Naive thymus-derived CD8-positive, alpha-beta T cell (primary cell): ENCODE results near the gene UBE2B. TPM values are rescaled to one million over a fixed set of nuclear protein-coding genes. Genes with fewer than 3 reads are reported as not detected.
A peak's percentile ranks its signal among the peaks of the same experiment; 100 is the strongest.
"Not testable (repeated sequence)": the region's sequence is repeated elsewhere in the genome, so short reads cannot be mapped to it uniquely, and the experiment has no call there.

Experiments
- ATAC-seq, 2 donors: fragments of 150-1000 bp; cut with Tn5 transposase in 1 of 2; sonication (Bioruptor Pico), chemical (Tn5 transposase) in 1 of 2; 1 replicate in 1 of 2; 2 replicates in 1 of 2; pipeline ENCODE4 v1.10.0; 2021; ENCODE audit warnings: mild to moderate bottlenecking in 2 of 2, moderate library complexity in 2 of 2
- POLR2A ChIA-PET: fragments of 350-600 bp; sonication (Branson Sonifier 250); formaldehyde crosslinking; loops from one replicate; lab custom pipeline; 2021; ENCODE audit warnings: antibody characterized with exemption; lab: Charles Lee
- DNase-seq, 10 donors: peaks; one replicate each; pipeline versions ENCODE4 v3.0.0 to v3.0.0-alpha.2; 2020 to 2022
- H3K27ac Mint-ChIP-seq, 10 donors: one replicate each; pipeline ENCODE4 v1.8.0; 2020 to 2022; ENCODE audit warnings: mild to moderate bottlenecking in 10 of 10, mixed read lengths in 10 of 10, moderate library complexity in 4 of 10, inconsistent platforms in 1 of 10
- H3K27me3 Mint-ChIP-seq, 5 donors: one replicate each; pipeline ENCODE4 v1.8.0; 2021 to 2022; ENCODE audit warnings: mixed read lengths in 5 of 5
- H3K36me3 Mint-ChIP-seq, 3 donors: one replicate each; pipeline ENCODE4 v1.8.0; 2020 to 2022; ENCODE audit warnings: mixed read lengths in 3 of 3, mild to moderate bottlenecking in 2 of 3, inconsistent platforms in 1 of 3
- H3K4me1 Mint-ChIP-seq, 4 donors: one replicate each; pipeline ENCODE4 v1.8.0; 2021 to 2022; ENCODE audit warnings: mixed read lengths in 4 of 4
- H3K4me3 Mint-ChIP-seq, 10 donors: one replicate each; pipeline ENCODE4 v1.8.0; 2020 to 2022; ENCODE audit warnings: mild to moderate bottlenecking in 10 of 10, mixed read lengths in 10 of 10, moderate library complexity in 6 of 10, inconsistent platforms in 1 of 10
- H3K9me3 Mint-ChIP-seq, 9 donors: one replicate each; pipeline ENCODE4 v1.8.0; 2020 to 2022; ENCODE audit warnings: mixed read lengths in 9 of 9, mild to moderate bottlenecking in 3 of 9, inconsistent platforms in 1 of 9, moderate library complexity in 1 of 9
- polyA plus RNA-seq, 3 donors: library from polyadenylated mRNA; unstranded; fragments of 300-500 nt; fragmentation: Illumina TruSeq; gene quantifications; one replicate each; pipeline ENCODE4 v1.2.3, GENCODE V29; 2021
- total RNA-seq, 8 experiments: library from RNA in 2 of 8; stranded (reverse) in 2 of 8; gene quantifications; one replicate each; pipeline ENCODE4 v1.2.3 and lab custom pipeline; 2021 to 2026

UBE2B gene
- total and polyA plus RNA-seq, 5 experiments from 2014 or later = 55.2 to 161 (median 80.3) TPM

DNA sequence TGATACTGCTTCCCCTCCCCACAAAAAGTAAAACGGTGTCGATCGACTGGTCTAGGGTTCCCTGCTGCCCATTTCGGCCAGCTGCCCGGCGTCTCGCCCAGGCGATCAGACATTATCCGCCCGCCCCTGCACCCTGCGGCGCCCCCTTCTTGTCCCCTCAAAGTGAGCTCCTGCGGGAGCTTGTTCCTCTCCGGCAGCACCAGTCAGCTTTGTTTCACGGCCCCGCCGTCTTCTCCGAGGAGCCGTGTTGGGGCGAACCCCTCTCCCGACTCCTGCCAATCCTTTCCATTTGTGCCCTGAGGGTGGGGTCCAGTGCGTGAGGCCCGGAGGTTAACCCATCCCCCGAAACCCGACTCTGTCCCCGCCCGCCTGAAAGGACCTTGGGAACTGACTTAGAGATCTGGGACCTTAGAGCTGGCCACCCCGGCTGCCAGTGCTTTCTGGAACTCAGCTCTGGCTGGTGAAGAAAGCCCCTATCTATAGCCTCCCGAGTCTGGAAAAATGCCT is 518 bp downstream of the UBE2B start:
- peak in 8 of 10 donors; percentile 14 to 63 (median 36) for DNase-seq
- H3K27ac Mint-ChIP-seq = peak overlapping the region; percentile 90 to 100 (median 99)
- peaks cover 20 to 65% (median 58%) of the 10 kb centered on the region in 4 donors for H3K4me1 Mint-ChIP-seq

DNA sequence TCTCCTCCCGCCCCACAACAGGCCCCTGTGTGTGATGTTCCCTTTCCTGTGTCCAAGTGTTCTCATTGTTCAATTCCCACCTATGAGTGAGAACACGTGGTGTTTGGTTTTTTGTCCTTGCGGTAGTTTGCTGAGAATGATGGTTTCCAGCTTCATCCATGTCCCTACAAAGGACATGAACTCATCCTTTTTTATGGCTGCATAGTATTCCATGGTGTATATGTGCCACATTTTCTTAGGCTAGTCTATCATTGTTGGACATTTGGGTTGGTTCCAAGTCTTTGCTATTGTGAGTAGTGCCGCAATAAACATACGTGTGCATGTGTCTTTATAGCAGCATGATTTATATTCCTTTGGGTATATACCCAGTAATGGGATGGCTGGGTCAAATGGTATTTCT is 2.3 kb downstream of the UBE2B start:
- H3K4me1 Mint-ChIP-seq = peaks cover 18 to 69% (median 63%) of the 10 kb centered on the region in 4 donors
- POLR2A ChIA-PET, DNase-seq, H3K9me3 Mint-ChIP-seq, H3K27me3 Mint-ChIP-seq, ATAC-seq: not testable (repeated sequence)
- peak overlapping the region; percentile 9 to 97 (median 69) for H3K4me3 Mint-ChIP-seq
- peaks cover 0 to 48% (median 4%) of the 10 kb centered on the region in 3 donors for H3K36me3 Mint-ChIP-seq
- peak overlapping the region in 6 of 10 donors; percentile 53 to 98 (median 70) for H3K27ac Mint-ChIP-seq

More for the DNA sequence above, 518 bp downstream of the UBE2B start:
- peaks cover 0 to 3% (median 0%) of the 10 kb centered on the region in 9 donors for H3K9me3 Mint-ChIP-seq
- POLR2A ChIA-PET = interaction anchor here (0.5 to 7.8 kb wide), 22 partner anchors 8 to 1635 kb away, joined by 3 to 121 read pairs (median 5); partner anchors contain the start of genes C5orf24, CDKN2AIPNL, HSPA4 and JADE2
- H3K4me3 Mint-ChIP-seq = peak overlapping the region; percentile 88 to 99 (median 98)
- H3K27me3 Mint-ChIP-seq = peaks cover 0 to 3% (median 0%) of the 10 kb centered on the region in 5 donors
- ATAC-seq = no peak
- peaks cover 3 to 33% (median 4%) of the 10 kb centered on the region in 3 donors for H3K36me3 Mint-ChIP-seq

DNA sequence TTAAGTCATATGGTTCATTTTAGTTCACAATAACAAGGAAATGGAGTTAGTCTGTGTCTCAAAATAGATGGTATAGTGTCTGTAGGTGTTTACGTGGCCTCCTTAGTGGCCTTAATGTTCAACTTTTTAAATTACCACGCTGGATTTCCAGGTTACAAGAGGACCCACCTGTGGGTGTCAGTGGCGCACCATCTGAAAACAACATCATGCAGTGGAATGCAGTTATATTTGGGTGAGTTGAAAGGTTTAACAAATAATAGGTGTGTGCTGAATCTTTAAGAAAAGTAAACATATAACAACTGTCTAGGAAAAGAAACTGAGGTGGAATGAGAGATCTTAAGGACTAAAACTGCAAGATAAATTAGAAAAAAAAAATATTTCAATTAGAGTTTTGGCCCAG is 2.9 kb downstream of the UBE2B start:
- peaks cover 0 to 54% (median 8%) of the 10 kb centered on the region in 3 donors for H3K36me3 Mint-ChIP-seq
- peaks cover 18 to 75% (median 69%) of the 10 kb centered on the region in 4 donors for H3K4me1 Mint-ChIP-seq
- H3K4me3 Mint-ChIP-seq = peak overlapping the region in 9 of 10 donors; percentile 2 to 91 (median 61)
- H3K9me3 Mint-ChIP-seq = peaks cover 0 to 3% (median 0%) of the 10 kb centered on the region in 9 donors
- peak overlapping the region in 8 of 10 donors; percentile 2 to 98 (median 42) for H3K27ac Mint-ChIP-seq
- peak in 2 of 10 donors; percentile 16 to 23 for DNase-seq
- peaks cover 0 to 3% (median 0%) of the 10 kb centered on the region in 5 donors for H3K27me3 Mint-ChIP-seq
- POLR2A ChIA-PET = no interaction called here
- ATAC-seq = no peak

DNA sequence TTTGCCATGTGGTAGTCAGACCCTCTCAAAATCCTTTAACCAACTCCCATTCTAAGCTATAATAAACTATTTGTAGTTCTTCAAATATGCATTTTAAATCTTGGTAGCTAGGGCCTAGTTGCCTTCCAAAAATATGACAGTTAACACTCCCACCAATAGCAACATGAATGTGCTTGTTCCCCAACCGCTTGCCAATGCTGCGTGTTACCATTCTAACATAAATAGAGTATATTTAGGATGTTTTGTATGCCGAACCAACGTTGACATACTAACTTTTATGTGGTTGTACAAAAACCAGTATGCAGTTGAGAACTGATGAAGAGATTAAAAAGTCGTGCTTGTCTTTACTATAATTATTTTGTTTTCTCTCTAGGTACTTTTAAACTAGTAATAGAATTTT is 9.0 kb downstream of the UBE2B start:
- no peaks in the 10 kb centered on the region for H3K27me3 Mint-ChIP-seq
- ATAC-seq (peak; percentile 55 to 77), DNase-seq (peak in 3 of 10 donors; percentile 15 to 52 (median 51))
- H3K4me1 Mint-ChIP-seq = peaks cover 9 to 53% (median 50%) of the 10 kb centered on the region in 4 donors
- H3K9me3 Mint-ChIP-seq = no peaks in the 10 kb centered on the region
- peak overlapping the region in 9 of 10 donors; percentile 14 to 69 (median 41) for H3K4me3 Mint-ChIP-seq
- peaks cover 10 to 94% (median 15%) of the 10 kb centered on the region in 3 donors for H3K36me3 Mint-ChIP-seq
- H3K27ac Mint-ChIP-seq = peak overlapping the region in 9 of 10 donors; percentile 38 to 91 (median 58)
- POLR2A ChIA-PET = interaction anchor here (0.7 to 2.0 kb wide), 2 partner anchors 9 to 204 kb away, joined by 3 to 8 read pairs; partner anchors contain the start of gene UBE2B

DNA sequence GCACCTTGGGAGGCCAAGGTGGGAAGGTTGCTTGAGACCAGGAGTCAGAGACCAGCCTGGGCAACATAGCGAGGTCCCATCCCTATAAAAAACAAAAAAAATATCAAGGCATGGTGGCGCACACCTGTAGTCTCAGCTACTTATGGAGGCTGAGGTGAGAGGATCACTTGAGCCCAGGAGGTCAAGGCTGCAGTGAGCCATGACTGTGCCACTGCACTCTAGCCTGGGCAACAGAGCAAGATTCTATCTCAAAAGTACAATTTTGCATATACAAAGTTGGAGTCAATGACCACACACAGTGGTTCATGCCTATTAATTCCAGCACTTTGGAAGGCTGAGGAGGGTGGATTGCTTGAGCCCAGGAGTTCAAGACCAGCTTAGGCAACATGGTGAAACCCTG is 10.8 kb downstream of the UBE2B start:
- Mint-ChIP-seq H3K36me3 (peaks cover 10 to 96% (median 21%) of the 10 kb centered on the region in 3 donors), H3K27ac (peak overlapping the region in 2 of 10 donors; percentile 2 to 52), H3K4me1 (peaks cover 7 to 43% (median 39%) of the 10 kb centered on the region in 4 donors)
- H3K4me3 Mint-ChIP-seq, ATAC-seq, H3K9me3 Mint-ChIP-seq, DNase-seq, H3K27me3 Mint-ChIP-seq: not testable (repeated sequence)
- POLR2A ChIA-PET = interaction anchor here (1.3 to 1.7 kb wide), 2 partner anchors 11 to 14 kb away, joined by 4 to 7 read pairs; partner anchors contain the start of gene UBE2B

DNA sequence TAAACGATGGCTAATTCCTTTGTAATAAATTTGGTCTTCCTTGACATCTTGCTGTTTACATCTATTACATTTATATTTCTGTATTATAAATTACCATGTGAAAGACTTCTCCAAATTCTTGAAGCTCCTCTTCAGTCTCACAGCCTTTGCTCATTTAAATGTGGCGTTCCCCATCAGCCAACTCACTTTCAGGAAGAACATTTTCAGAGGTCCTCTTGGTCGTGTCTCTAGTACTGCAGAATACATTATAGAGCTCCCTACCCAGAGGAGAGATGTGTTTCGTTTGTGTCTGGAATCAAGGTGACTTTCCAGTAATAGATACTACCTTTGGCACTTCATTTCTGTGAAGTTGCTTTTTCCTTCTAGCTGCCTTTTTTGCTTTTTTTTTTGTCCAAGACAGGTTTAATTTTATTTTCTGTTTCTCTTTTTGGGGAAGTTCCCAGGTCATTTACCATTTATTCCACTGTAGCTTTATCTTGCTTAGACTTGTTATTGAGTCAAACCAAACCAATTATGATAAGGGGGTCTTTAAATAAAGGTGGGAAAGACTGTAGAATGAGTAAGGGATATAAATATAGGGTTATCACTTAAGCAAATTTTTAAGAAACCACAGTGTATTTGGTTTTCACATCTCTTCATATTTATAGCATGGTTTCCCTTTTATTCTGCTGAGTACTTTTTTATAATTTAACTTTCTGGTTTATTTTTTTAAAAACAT is 12.8 kb downstream of the UBE2B start:
- ATAC-seq = no peak
- POLR2A ChIA-PET = interaction anchor here (0.7 to 1.2 kb wide), 3 partner anchors 27 to 141 kb away, joined by 3 read pairs; partner anchors contain the start of gene CDKN2AIPNL
- Mint-ChIP-seq H3K36me3 (peaks cover 10 to 96% (median 26%) of the 10 kb centered on the region in 3 donors), H3K27ac (peak overlapping the region in 5 of 10 donors; percentile 2 to 83 (median 52)), H3K9me3 (peaks cover 0 to 2% (median 0%) of the 10 kb centered on the region in 9 donors), H3K27me3 (no peaks in the 10 kb centered on the region), H3K4me1 (peaks cover 4 to 29% (median 22%) of the 10 kb centered on the region in 4 donors), H3K4me3 (no peak overlapping the region)
- no peak for DNase-seq

DNA sequence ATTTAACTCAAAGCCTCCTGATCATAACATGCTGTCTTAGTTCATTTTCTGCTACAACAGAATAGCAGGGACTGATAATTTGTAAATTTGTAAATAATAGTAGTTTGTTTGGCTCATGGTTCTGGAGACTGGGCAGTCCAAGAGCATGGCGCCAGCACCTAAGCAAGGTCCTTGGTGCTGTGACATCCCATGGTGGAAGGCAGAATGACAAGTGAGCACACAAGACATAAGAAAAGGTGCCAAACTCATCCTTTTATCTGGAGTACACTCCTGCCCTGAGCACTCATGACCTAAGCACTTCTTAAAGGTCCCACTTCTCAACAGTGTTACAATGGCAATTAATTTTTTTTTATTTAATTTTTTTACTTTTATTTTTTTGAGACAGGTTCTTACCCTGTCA is 16.1 kb downstream of the UBE2B start:
- peaks cover 10 to 96% (median 36%) of the 10 kb centered on the region in 3 donors for H3K36me3 Mint-ChIP-seq
- DNase-seq = no peak
- no peaks in the 10 kb centered on the region for H3K27me3 Mint-ChIP-seq
- peak in 1 of 2 donors; percentile 32 for ATAC-seq
- H3K9me3 Mint-ChIP-seq = peaks cover 0 to 2% (median 0%) of the 10 kb centered on the region in 9 donors
- peaks cover 4 to 14% (median 8%) of the 10 kb centered on the region in 4 donors for H3K4me1 Mint-ChIP-seq
- H3K4me3 Mint-ChIP-seq = no peak overlapping the region
- POLR2A ChIA-PET = no interaction called here
- H3K27ac Mint-ChIP-seq = peak overlapping the region in 2 of 10 donors; percentile 41 to 81

DNA sequence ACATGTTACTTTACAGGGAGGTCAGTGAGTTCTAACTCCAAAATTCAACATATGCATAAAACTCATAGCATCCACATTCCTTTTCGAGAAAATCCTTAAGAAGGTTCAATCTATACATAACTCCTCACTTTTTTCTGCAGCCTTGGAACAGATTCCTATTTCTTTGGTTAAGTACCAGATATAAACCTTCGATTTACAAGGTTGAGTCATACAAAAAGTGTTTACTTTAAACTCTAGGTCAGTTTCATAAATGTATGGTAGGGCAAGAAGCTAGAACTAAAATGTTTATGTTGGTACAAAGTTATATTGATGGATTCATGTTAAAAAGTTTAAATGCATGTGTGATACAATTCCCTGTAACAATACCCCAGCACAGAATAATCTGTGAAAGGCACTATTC is 20.9 kb downstream of the UBE2B start:
- DNase-seq (no peak), ATAC-seq (no peak)
- Mint-ChIP-seq H3K4me1 (peaks cover 0 to 3% (median 2%) of the 10 kb centered on the region in 4 donors), H3K27ac (peak overlapping the region in 3 of 10 donors; percentile 13 to 40 (median 17)), H3K36me3 (peaks cover 0 to 84% (median 31%) of the 10 kb centered on the region in 3 donors), H3K9me3 (peaks cover 0 to 2% (median 0%) of the 10 kb centered on the region in 9 donors), H3K4me3 (no peak overlapping the region), H3K27me3 (no peaks in the 10 kb centered on the region)
- POLR2A ChIA-PET = interaction anchor here (0.7 to 2.1 kb wide), 2 partner anchors 19 to 193 kb away, joined by 3 to 5 read pairs; partner anchors contain the start of gene CDKN2AIPNL

DNA sequence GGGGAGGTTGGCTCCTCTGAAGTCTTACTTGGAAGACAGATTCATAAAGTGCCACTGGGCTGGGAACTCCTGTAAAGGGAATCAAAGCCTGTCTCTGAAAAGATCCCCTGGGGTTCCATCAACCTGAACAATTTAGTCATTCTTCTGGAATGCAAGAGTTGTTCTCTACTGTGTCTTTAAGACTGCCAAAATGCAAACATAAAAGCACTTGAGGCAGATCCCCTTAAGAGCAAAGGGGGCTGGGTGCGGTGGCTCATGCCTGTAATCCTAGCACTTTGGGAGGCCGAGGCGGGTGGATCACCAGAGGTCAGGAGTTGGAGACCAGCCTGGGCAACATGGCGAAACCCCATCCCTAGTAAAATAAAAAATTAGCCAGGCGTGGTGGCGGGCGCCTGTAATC is 23.6 kb downstream of the UBE2B start:
- Mint-ChIP-seq H3K36me3 (peaks cover 0 to 79% (median 21%) of the 10 kb centered on the region in 3 donors), H3K27ac (no peak overlapping the region), H3K4me1 (peaks cover 0 to 6% (median 2%) of the 10 kb centered on the region in 4 donors), H3K4me3 (no peak overlapping the region), H3K27me3 (no peaks in the 10 kb centered on the region), H3K9me3 (no peaks in the 10 kb centered on the region)
- no peak for DNase-seq
- POLR2A ChIA-PET = no interaction called here
- ATAC-seq = no peak

DNA sequence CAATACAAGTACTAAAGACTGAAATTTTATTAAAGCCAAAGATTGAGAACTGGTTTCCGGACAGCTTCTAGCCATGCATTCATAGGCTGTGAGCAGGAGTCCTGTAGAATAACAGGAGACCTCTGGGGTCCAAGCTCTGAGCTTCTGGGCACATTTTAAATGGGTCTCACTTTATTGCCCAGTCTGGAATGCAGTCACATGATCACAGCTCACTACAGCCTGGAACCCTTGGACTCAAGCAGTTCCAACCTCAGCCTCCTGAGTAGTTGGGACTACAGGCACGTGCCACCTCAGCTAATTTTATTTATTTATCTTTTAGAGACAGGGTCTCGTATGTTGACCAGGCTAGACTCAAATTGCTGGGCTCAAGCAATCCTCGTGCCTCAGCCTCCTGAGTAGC is 24.9 kb downstream of the UBE2B start:
- Mint-ChIP-seq H3K27ac (peak overlapping the region in 3 of 10 donors; percentile 4 to 43 (median 18)), H3K9me3 (no peaks in the 10 kb centered on the region), H3K4me3 (no peak overlapping the region), H3K4me1 (peaks cover 0 to 6% (median 2%) of the 10 kb centered on the region in 4 donors), H3K36me3 (peaks cover 0 to 67% (median 15%) of the 10 kb centered on the region in 3 donors), H3K27me3 (no peaks in the 10 kb centered on the region)
- DNase-seq (no peak), ATAC-seq (no peak)
- POLR2A ChIA-PET = interaction anchor here (1.8 kb wide), 1 partner anchor 24 kb away, joined by 7 read pairs; the partner anchor contains the start of gene UBE2B

DNA sequence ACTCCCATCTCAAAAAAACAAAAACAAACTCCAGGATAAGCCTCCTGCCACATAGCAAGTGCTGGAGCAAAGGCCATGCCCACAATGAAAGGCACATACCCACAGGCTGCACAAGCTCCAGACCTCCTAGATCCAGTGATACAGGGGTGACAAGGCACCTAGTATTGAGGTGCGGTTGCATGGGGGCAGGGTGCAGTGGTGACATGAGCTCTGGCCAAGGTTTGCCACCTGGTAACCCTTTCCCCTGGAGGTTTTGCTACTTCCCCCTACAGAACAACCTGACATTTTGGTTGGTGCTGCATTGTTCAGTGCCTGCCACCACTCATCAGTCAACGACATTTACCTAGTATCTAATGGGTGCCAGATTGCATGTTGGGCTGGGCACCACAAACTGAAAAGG is 25.8 kb downstream of the UBE2B start:
- ATAC-seq = peak in 1 of 2 donors; percentile 26
- peaks cover 0 to 64% (median 12%) of the 10 kb centered on the region in 3 donors for H3K36me3 Mint-ChIP-seq
- POLR2A ChIA-PET = interaction anchor here (0.9 to 1.9 kb wide), 3 partner anchors 16 to 79 kb away, joined by 5 to 8 read pairs (median 7); partner anchors contain the start of gene UBE2B
- no peak overlapping the region for H3K4me3 Mint-ChIP-seq
- DNase-seq = no peak
- no peaks in the 10 kb centered on the region for H3K9me3 Mint-ChIP-seq
- H3K4me1 Mint-ChIP-seq = peaks cover 0 to 6% (median 2%) of the 10 kb centered on the region in 4 donors
- no peaks in the 10 kb centered on the region for H3K27me3 Mint-ChIP-seq
- peak overlapping the region in 4 of 10 donors; percentile 0 to 76 (median 38) for H3K27ac Mint-ChIP-seq

DNA sequence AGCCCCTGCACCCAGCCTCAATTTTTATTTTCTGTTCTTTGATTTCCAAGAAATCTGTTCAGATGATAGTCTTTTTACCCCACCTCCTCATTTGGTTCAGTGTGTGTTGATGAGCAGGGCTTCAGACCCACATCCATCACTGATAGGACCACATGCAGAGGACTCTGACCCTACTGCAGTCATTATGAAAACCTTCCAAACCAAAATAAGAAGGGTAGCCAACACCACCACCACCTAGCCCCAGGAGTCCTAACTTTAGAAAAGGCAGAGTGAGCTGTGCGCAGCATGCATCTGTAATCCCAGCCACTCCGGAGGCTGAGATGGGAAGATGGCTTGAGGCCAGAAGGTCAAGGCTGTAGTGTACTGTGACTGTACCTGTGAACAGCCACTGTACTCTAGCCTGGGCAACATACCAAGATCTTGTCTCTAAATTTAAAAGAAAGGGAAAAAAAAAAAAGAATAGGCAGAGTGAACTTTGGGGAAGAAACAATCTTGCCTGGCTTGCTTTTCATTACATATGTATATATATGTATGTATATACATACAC is 27.3 kb downstream of the UBE2B start:
- H3K9me3 Mint-ChIP-seq = no peaks in the 10 kb centered on the region
- H3K4me3 Mint-ChIP-seq = no peak overlapping the region
- no peaks in the 10 kb centered on the region for H3K27me3 Mint-ChIP-seq
- H3K4me1 Mint-ChIP-seq = peaks cover 0 to 5% (median 2%) of the 10 kb centered on the region in 4 donors
- no peak for ATAC-seq
- POLR2A ChIA-PET = interaction anchor here (1.2 to 1.9 kb wide), 3 partner anchors 9 to 15 kb away, joined by 4 to 6 read pairs (median 5); no protein-coding TSS in a partner anchor
- peak overlapping the region in 4 of 10 donors; percentile 9 to 45 (median 32) for H3K27ac Mint-ChIP-seq
- no peak for DNase-seq
- peaks cover 0 to 57% (median 6%) of the 10 kb centered on the region in 3 donors for H3K36me3 Mint-ChIP-seq
